Prostate gland (tissue), 2 donors: ENCODE measurements around the gene MTMR11.

Source experiments
- CTCF ChIP-seq, 4 experiments: fragments of 200-600 bp in 2 of 4; fragments of 450-650 bp in 2 of 4; sonication (generic) in 2 of 4; IDR thresholded peaks; 1 replicate in 3 of 4; 2 replicates in 1 of 4; pipeline ENCODE4 v1.5.1; 2016 to 2019; ENCODE audit warnings: antibody characterized with exemption in 4 of 4, mild to moderate bottlenecking in 2 of 4, moderate library complexity in 2 of 4
- POLR2A ChIP-seq: fragments of 450-650 bp; IDR thresholded peaks from one replicate; pipeline ENCODE4 v1.6.1; 2016; ENCODE audit warnings: antibody characterized with exemption, mild to moderate bottlenecking
- POLR2AphosphoS5 ChIP-seq: sonication (generic); formaldehyde crosslinking; IDR thresholded peaks from one replicate; pipeline ENCODE4 v1.6.1; 2017; ENCODE audit warnings: antibody characterized with exemption

GRCh38 chr1:149966405-149966804, 29.7 kb upstream of the MTMR11 start:
- TF ChIP-seq CTCF (IDR thresholded peaks at IDR 0.05): no peak
- TF ChIP-seq POLR2A: no peak
- TF ChIP-seq POLR2AphosphoS5: no peak
